ENCODE data around the gene TGM1.

GRCh38 chr14:24269368-24269767 lies 6.4 kb upstream of the TGM1 start:
- TF ChIP-seq, protein P1, sequence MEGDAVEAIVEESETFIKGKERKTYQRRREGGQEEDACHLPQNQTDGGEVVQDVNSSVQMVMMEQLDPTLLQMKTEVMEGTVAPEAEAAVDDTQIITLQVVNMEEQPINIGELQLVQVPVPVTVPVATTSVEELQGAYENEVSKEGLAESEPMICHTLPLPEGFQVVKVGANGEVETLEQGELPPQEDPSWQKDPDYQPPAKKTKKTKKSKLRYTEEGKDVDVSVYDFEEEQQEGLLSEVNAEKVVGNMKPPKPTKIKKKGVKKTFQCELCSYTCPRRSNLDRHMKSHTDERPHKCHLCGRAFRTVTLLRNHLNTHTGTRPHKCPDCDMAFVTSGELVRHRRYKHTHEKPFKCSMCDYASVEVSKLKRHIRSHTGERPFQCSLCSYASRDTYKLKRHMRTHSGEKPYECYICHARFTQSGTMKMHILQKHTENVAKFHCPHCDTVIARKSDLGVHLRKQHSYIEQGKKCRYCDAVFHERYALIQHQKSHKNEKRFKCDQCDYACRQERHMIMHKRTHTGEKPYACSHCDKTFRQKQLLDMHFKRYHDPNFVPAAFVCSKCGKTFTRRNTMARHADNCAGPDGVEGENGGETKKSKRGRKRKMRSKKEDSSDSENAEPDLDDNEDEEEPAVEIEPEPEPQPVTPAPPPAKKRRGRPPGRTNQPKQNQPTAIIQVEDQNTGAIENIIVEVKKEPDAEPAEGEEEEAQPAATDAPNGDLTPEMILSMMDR (IDR thresholded peaks at IDR 0.05) = no peak
- no peak for TF ChIP-seq EP300 (IDR thresholded peaks at IDR 0.05)
- no peak for TF ChIP-seq POLR2A (IDR thresholded peaks at IDR 0.05; ENCODE audit: low read depth)
